Lower leg skin (tissue), 4 donors: ENCODE data around the gene ARL10. TPM values are rescaled to one million over a fixed set of nuclear protein-coding genes. Genes with fewer than 3 reads are reported as not detected.
A peak's percentile ranks its signal among the peaks of the same experiment; 100 is the strongest.

Source experiments
- DNase-seq, 2 donors: peaks; one replicate each; pipeline ENCODE4 v3.0.0-alpha.2; 2019; ENCODE audit warnings: low spot score in 2 of 2
- H3K4me3 ChIP-seq: fragments of 200-600 bp; sonication (generic); 2 replicates; pipeline ENCODE4 v1.5.1; 2017; ENCODE audit warnings: mild to moderate bottlenecking, low read depth; ENCODE audit not compliant: poor library complexity, severe bottlenecking
- POLR2A ChIP-seq, 2 donors: fragments of 450-650 bp; IDR thresholded peaks; one replicate each; pipeline ENCODE4 v1.6.1; 2016 to 2017; ENCODE audit warnings: antibody characterized with exemption in 2 of 2, mild to moderate bottlenecking in 1 of 2, moderate library complexity in 1 of 2
- whole genome bisulfite sequencing, 2 donors: methylation state at CpG; one replicate each; pipeline ENCODE4 v1.1.5; 2018; 5-methylcytosine and 5-hydroxymethylcytosine counted together
- intact Hi-C: fragments of 100-400 bp; cut with DNase I; formaldehyde crosslinking; loops from one replicate; pipeline ENCODE4 v1.15.0; 2023; ENCODE audit warnings: low total_unique reads
- total RNA-seq, 4 donors: library from RNA; depleted of rRNA; stranded (reverse); fragments of >200 nt; gene quantifications; one replicate each; pipeline ENCODE4 v1.1.0, GENCODE V29; 2016
- TF ChIP-seq, protein P1 (sequence below), 3 donors: fragments of 450-650 bp; IDR thresholded peaks; one replicate each; pipeline ENCODE4 v1.5.1; 2016; ENCODE audit warnings: antibody characterized with exemption in 3 of 3, mild to moderate bottlenecking in 3 of 3, moderate library complexity in 2 of 3

The ARL10 gene
- total RNA-seq, 4 donors from 2014 or later = 6.1 to 13.5 (median 8.8) TPM

DNA sequence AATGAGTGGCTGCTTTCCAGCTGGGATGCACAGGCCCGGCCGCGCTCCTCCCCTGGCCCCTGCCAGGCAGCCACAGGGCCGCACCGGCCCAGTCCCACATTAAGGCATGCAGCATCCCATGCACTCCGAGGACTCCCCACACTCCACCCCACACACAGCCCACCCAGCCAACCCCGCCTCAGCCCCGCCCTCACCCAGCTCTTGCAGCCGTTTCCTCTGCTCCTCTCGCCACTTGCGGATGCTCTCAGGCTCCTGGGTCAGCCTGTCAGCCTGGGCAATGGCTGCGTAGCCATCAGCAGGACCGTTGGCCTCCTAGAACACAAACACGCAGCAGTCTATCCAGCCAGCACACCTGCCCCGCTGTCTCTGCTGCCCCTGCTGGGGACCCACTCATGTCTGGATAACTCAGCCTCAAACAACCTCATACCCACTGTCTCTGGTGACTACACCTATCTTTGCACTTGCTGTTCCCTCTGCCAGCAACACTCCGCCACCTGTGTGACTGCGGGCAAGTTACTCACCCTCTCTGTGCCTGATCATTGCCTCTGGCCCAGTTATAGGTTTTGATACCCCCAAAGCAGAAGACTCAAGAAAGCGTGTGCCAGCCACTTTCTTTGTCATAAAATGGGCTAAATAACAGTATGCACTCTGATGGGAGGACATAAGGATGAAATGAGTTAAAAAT lies 32.6 kb downstream of the ARL10 start:
- TF ChIP-seq, protein P1, sequence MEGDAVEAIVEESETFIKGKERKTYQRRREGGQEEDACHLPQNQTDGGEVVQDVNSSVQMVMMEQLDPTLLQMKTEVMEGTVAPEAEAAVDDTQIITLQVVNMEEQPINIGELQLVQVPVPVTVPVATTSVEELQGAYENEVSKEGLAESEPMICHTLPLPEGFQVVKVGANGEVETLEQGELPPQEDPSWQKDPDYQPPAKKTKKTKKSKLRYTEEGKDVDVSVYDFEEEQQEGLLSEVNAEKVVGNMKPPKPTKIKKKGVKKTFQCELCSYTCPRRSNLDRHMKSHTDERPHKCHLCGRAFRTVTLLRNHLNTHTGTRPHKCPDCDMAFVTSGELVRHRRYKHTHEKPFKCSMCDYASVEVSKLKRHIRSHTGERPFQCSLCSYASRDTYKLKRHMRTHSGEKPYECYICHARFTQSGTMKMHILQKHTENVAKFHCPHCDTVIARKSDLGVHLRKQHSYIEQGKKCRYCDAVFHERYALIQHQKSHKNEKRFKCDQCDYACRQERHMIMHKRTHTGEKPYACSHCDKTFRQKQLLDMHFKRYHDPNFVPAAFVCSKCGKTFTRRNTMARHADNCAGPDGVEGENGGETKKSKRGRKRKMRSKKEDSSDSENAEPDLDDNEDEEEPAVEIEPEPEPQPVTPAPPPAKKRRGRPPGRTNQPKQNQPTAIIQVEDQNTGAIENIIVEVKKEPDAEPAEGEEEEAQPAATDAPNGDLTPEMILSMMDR (IDR thresholded peaks at IDR 0.05) = no peak
- TF ChIP-seq POLR2A (IDR thresholded peaks at IDR 0.05) = no peak
- H3K4me3 ChIP-seq = no peak overlapping the region
- 88 to 91% methylated on average over 18 of the region's 18 CpGs for WGBS, 2 donors
- intact Hi-C loops = no loop called here
- DNase-seq = no peak

DNA sequence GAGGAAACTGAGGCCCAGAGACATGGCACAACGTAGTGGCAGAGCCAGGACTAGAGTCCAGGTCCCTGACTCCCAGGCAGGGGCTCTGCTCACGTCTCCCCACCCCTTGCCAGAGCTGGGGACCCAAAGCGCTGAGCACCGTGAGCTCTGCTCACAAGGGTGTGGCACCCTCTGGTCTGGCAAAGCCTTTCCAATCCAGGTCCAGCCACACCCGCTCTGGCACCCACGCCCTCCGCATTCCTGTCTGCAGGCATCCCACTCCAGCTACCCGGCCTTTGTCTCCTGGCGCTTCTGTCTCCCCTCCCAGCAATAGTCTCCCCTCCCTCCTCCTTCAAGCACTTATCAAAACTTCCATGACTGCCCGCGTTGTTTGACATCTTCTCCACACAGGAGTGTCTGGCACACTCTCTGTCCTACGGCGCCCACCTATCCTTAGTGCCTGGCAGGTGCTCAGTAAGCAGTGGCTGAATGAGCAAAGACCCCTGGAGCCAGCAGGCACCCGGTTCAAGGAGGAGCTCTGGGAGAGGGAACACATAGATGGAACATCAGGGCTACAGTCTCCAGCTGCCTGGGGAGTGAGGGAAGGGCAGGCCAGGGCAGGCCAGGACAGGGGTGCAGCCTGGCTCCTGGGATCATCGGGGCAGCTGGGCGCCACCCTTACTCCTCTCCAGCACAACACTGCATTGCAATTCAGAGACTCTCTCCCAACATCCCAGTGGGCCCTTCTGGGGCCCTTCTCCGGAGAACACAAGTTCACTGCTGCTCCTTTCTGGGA lies 35.3 kb downstream of the ARL10 start:
- H3K4me3 ChIP-seq = no peak overlapping the region
- 46 to 51% methylated on average over 17 of the region's 17 CpGs for WGBS, 2 donors

DNA sequence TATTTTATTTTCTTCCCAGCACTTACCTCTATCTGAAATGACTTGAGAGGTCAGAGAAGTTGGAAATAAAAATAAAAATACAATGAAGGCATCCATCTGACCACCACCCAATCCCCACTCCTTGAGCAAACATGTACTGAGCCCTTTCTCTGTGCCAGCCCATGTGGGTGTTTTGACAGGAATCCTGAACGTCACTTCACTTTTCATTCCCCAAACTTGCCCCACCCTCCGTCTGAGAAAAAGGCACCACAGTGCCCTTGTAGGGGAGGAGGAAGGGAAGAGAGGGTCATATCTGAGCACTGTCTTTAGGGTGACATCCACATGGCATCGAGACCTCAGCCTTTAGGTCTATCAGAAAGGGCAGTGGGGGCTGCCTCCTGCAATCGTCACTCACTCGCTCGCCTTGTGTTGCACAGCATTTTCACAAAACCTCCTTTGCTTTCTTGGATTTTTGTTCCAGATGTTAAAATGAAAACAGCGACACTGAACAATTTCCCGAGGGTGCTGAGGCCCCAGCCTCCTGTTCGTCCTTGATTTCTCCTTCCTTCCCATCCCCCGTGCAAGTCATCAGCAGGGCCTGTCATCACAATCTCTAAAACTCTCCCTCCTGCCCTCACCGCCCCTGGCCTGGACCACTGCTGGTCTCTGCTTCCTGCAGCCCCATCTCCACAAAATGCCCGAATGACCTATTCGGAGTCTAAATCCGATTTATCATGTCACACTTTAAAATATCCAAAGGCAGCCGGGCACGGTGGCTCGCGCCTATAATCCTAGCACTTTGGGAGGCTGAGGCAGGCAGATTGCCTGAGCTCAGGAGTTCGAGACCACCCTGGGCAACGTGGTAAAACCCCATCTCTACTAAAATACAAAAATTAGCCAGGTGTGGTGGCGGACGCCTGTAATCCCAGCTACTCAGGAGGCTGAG lies 36.3 kb downstream of the ARL10 start:
- DNase-seq = peak in 1 of 2 donors; percentile 83
- TF ChIP-seq POLR2A (IDR thresholded peaks at IDR 0.05) = no peak
- TF ChIP-seq, protein P1 (IDR thresholded peaks at IDR 0.05) = no peak
- no peak overlapping the region for H3K4me3 ChIP-seq
- intact Hi-C loops = no loop called here
- 76 to 77% methylated on average over 22 of the region's 22 CpGs for WGBS, 2 donors

More for the DNA sequence above, 35.3 kb downstream of the ARL10 start:
- DNase-seq = peak in 1 of 2 donors; percentile 38
- intact Hi-C loops = no loop called here
- TF ChIP-seq, protein P1 (IDR thresholded peaks at IDR 0.05) = no peak
- no peak for TF ChIP-seq POLR2A (IDR thresholded peaks at IDR 0.05)

DNA sequence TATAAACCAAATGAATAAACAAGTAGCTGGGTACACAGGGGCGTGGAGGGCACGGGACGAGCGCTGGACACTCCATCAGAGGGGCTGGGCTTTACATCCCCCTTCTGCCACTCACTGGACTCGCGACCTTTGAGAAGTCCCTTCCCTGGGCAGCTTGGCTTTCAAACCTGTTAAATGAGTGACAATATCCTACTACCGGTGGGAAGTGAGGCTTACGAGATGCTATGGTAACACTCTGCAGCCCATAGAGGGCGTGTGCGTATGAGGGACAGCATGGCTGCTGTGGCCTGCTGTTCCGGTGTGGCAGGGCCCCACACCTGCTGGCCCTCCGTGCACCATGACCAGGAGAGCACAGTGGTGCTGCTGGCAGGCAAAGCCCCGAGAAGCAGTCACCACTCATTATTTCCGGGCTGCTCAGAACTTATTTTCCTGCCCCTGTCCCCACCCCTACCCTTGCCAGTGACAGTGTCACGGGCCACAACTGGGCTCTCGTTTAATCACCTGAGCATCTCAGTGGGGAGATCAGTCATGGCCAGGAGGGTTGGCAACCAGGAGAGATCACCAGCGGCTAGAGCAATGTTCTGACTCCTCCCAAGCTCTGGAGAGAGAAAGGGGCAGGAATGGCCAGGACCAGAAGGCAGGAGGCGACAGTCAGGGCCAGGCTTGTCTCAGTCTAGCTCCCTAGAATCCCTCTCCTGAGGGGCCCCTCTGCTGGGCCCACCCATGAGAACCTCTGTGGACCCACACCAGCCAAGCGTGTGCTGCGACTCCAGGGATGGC lies 40.6 kb downstream of the ARL10 start:
- H3K4me3 ChIP-seq = no peak overlapping the region
- 84 to 85% methylated on average over 19 to 20 of the region's 20 CpGs for WGBS, 2 donors
- intact Hi-C loops = no loop called here
- peak in 1 of 2 donors; percentile 60 for DNase-seq
- no peak for TF ChIP-seq POLR2A (IDR thresholded peaks at IDR 0.05)
- TF ChIP-seq, protein P1 (IDR thresholded peaks at IDR 0.05) = no peak
